Activated CD4-positive, CD25-positive, alpha-beta regulatory T cell (primary cell): ENCODE measurements around the gene TRANK1.
A peak's percentile ranks its signal among the peaks of the same experiment; 100 is the strongest.
"Not testable (repeated sequence)": the region's sequence is repeated elsewhere in the genome, so short reads cannot be mapped to it uniquely, and the experiment has no call there.

Experiments used
- DNase-seq, 4 experiments: peaks; one replicate each; lab custom pipeline; 2025; lab: John Stamatoyannopoulos, UW

The TRANK1 gene

GRCh38 chr3:36944641-36945270, at the start of gene TRANK1:
TRANK1 (minus strand) TSS chr3:36945054; CDS start chr3:36944809, 245 bp downstream.
- peak; percentile 44 to 65 (median 56) for DNase-seq

GRCh38 chr3:36993326-36994283, 48.8 kb upstream of the TRANK1 start, which contains the start of gene MLH1:
MLH1 (plus strand) TSS chr3:36993518; CDS start chr3:36993548, 30 bp downstream.
- DNase-seq, result no peak

GRCh38 chr3:36992806-36993325, 48.0 kb upstream of the TRANK1 start, which contains the start of gene EPM2AIP1:
EPM2AIP1 (minus strand) TSS chr3:36993131; CDS start chr3:36993077, 54 bp downstream.
- DNase-seq, result no peak

- no peak for DNase-seq
These were observed 47.3 kb upstream of the TRANK1 start for GRCh38 chr3:36991923-36992805.

GRCh38 chr3:36991147-36991546, 46.3 kb upstream of the TRANK1 start:
- DNase-seq, result no peak

- DNase-seq, result no peak
These were observed 44.7 kb upstream of the TRANK1 start for GRCh38 chr3:36989568-36989967.

- DNase-seq, result no peak
These were observed 44.2 kb upstream of the TRANK1 start for GRCh38 chr3:36989005-36989404.

GRCh38 chr3:36988356-36988755, 43.5 kb upstream of the TRANK1 start:
- no peak for DNase-seq

GRCh38 chr3:36981006-36981405, 36.2 kb upstream of the TRANK1 start:
- DNase-seq, result no peak

GRCh38 chr3:36973139-36973538, 28.3 kb upstream of the TRANK1 start:
- no peak for DNase-seq

GRCh38 chr3:36972163-36972562, 27.3 kb upstream of the TRANK1 start:
- DNase-seq, result no peak

GRCh38 chr3:36969540-36970432, 24.9 kb upstream of the TRANK1 start:
- DNase-seq, result peak in 2 of 4 experiments; percentile 6 to 9

- DNase-seq, result no peak
These were observed 24.2 kb upstream of the TRANK1 start for GRCh38 chr3:36969085-36969484.

- DNase-seq, result no peak
These were observed 20.6 kb upstream of the TRANK1 start for GRCh38 chr3:36965440-36965839.

- no peak for DNase-seq
These were observed 20.0 kb upstream of the TRANK1 start for GRCh38 chr3:36964817-36965216.

- DNase-seq, result no peak
These were observed 19.5 kb upstream of the TRANK1 start for GRCh38 chr3:36964331-36964730.

GRCh38 chr3:36963008-36963407, 18.2 kb upstream of the TRANK1 start:
- not testable (repeated sequence) for DNase-seq

- no peak for DNase-seq
These were observed 15.6 kb upstream of the TRANK1 start for GRCh38 chr3:36960502-36960901.

- no peak for DNase-seq
These were observed 15.0 kb upstream of the TRANK1 start for GRCh38 chr3:36959821-36960220.

- no peak for DNase-seq
These were observed 13.2 kb upstream of the TRANK1 start for GRCh38 chr3:36957862-36958686.
